ENCODE results near the gene NUDC. TPM values are rescaled to one million over a fixed set of nuclear protein-coding genes. Genes with fewer than 3 reads are reported as not detected.

NUDC gene
- total and polyA plus RNA-seq, 9 of the 15 experiments (the other 6 are each of a cell fraction or from before 2014, with no cell fraction given): 9.8 to 234 (median 149) TPM

DNA sequence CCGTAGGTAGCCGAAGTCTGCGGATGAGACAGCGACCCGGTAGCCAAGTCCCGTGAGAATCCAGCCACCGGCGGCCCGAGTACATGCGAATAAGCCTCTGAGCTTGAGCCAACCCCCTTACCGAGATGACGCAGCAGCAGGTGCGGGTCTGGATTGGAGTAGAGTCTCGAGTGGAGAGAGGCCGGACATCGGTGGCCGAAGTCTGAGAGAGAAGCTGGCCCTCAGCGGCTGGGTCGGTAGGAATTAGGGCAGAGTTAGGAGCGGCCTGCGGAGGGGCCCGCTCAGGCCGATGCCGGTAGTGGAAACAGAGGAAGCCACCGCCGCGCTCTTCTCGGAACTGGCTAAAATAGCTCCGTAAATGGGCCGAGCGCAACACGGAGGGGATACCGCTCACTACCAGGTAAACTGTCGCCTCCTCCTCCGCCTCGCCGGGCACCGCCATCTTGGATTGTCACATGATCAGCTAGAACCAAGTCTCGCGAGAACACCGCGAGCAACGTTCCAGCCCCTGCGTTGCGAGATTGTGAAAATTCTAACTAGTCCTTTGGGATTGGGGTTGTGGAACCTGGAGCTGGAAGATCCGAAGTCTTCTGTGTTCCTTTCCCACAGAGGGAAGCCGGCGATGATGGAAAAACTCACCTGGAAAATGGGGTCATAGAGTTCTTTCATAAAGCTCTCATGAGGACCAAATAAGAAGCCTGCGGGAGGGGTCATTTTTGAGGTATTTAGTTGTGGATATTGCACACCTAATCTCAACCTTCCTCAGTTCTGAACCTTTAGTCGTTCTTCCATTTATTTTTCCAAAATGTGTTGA, 21.3 kb upstream of the NUDC start, which contains the start of gene GPATCH3 (continued):
- TF ChIP-seq, protein P1, sequence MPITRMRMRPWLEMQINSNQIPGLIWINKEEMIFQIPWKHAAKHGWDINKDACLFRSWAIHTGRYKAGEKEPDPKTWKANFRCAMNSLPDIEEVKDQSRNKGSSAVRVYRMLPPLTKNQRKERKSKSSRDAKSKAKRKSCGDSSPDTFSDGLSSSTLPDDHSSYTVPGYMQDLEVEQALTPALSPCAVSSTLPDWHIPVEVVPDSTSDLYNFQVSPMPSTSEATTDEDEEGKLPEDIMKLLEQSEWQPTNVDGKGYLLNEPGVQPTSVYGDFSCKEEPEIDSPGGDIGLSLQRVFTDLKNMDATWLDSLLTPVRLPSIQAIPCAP (CRISPR knock-in tag; IDR thresholded peaks at IDR 0.05; ENCODE audit: borderline replicate concordance): no peak
- TF ChIP-seq FOSL1 (tag; conservative IDR thresholded peaks at IDR 0.05) (peak; percentile 29; the same call in 1 of the 2 replicates), NCOA6 (IDR thresholded peaks at IDR 0.05) (no peak), KLF6 (CRISPR knock-in tag; IDR thresholded peaks at IDR 0.05; ENCODE audit: borderline replicate concordance) (no peak), TRIM28 (IDR thresholded peaks at IDR 0.05) (peak; percentile 56), ZNF699 (CRISPR knock-in tag; IDR thresholded peaks at IDR 0.05; ENCODE audit: insufficient replicate concordance) (no peak), ZNF408 (CRISPR knock-in tag; IDR thresholded peaks at IDR 0.05; ENCODE audit: low read depth) (no peak), ETV5 (CRISPR knock-in tag; IDR thresholded peaks at IDR 0.05; ENCODE audit: low read depth) (no peak), POLR2H (tag; IDR thresholded peaks at IDR 0.05; ENCODE audit: low read depth) (peak; percentile 94), ZNF384 (IDR thresholded peaks at IDR 0.05; ENCODE audit: low read depth, low read length) (no peak), KLF10 (CRISPR knock-in tag; IDR thresholded peaks at IDR 0.05) (no peak), NFATC3 (IDR thresholded peaks at IDR 0.05) (no peak), PYGO2 (tag; IDR thresholded peaks at IDR 0.05) (no peak), HLTF (IDR thresholded peaks at IDR 0.05) (peak; percentile 68; the same call in 1 of the 2 replicates)
- TF ChIP-seq, protein P2, sequence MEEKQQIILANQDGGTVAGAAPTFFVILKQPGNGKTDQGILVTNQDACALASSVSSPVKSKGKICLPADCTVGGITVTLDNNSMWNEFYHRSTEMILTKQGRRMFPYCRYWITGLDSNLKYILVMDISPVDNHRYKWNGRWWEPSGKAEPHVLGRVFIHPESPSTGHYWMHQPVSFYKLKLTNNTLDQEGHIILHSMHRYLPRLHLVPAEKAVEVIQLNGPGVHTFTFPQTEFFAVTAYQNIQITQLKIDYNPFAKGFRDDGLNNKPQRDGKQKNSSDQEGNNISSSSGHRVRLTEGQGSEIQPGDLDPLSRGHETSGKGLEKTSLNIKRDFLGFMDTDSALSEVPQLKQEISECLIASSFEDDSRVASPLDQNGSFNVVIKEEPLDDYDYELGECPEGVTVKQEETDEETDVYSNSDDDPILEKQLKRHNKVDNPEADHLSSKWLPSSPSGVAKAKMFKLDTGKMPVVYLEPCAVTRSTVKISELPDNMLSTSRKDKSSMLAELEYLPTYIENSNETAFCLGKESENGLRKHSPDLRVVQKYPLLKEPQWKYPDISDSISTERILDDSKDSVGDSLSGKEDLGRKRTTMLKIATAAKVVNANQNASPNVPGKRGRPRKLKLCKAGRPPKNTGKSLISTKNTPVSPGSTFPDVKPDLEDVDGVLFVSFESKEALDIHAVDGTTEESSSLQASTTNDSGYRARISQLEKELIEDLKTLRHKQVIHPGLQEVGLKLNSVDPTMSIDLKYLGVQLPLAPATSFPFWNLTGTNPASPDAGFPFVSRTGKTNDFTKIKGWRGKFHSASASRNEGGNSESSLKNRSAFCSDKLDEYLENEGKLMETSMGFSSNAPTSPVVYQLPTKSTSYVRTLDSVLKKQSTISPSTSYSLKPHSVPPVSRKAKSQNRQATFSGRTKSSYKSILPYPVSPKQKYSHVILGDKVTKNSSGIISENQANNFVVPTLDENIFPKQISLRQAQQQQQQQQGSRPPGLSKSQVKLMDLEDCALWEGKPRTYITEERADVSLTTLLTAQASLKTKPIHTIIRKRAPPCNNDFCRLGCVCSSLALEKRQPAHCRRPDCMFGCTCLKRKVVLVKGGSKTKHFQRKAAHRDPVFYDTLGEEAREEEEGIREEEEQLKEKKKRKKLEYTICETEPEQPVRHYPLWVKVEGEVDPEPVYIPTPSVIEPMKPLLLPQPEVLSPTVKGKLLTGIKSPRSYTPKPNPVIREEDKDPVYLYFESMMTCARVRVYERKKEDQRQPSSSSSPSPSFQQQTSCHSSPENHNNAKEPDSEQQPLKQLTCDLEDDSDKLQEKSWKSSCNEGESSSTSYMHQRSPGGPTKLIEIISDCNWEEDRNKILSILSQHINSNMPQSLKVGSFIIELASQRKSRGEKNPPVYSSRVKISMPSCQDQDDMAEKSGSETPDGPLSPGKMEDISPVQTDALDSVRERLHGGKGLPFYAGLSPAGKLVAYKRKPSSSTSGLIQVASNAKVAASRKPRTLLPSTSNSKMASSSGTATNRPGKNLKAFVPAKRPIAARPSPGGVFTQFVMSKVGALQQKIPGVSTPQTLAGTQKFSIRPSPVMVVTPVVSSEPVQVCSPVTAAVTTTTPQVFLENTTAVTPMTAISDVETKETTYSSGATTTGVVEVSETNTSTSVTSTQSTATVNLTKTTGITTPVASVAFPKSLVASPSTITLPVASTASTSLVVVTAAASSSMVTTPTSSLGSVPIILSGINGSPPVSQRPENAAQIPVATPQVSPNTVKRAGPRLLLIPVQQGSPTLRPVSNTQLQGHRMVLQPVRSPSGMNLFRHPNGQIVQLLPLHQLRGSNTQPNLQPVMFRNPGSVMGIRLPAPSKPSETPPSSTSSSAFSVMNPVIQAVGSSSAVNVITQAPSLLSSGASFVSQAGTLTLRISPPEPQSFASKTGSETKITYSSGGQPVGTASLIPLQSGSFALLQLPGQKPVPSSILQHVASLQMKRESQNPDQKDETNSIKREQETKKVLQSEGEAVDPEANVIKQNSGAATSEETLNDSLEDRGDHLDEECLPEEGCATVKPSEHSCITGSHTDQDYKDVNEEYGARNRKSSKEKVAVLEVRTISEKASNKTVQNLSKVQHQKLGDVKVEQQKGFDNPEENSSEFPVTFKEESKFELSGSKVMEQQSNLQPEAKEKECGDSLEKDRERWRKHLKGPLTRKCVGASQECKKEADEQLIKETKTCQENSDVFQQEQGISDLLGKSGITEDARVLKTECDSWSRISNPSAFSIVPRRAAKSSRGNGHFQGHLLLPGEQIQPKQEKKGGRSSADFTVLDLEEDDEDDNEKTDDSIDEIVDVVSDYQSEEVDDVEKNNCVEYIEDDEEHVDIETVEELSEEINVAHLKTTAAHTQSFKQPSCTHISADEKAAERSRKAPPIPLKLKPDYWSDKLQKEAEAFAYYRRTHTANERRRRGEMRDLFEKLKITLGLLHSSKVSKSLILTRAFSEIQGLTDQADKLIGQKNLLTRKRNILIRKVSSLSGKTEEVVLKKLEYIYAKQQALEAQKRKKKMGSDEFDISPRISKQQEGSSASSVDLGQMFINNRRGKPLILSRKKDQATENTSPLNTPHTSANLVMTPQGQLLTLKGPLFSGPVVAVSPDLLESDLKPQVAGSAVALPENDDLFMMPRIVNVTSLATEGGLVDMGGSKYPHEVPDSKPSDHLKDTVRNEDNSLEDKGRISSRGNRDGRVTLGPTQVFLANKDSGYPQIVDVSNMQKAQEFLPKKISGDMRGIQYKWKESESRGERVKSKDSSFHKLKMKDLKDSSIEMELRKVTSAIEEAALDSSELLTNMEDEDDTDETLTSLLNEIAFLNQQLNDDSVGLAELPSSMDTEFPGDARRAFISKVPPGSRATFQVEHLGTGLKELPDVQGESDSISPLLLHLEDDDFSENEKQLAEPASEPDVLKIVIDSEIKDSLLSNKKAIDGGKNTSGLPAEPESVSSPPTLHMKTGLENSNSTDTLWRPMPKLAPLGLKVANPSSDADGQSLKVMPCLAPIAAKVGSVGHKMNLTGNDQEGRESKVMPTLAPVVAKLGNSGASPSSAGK (IDR thresholded peaks at IDR 0.05): no peak; the same call in 1 of the 2 replicates
